Stimulated activated CD8-positive, alpha-beta memory T cell treated with anti-CD3 and anti-CD28 coated beads, Interleukin-4, amount 100 ng/mL, for 48 hours (primary cell): ENCODE data around the gene PPP1R10.

Experiments used
- DNase-seq: peaks from one replicate; pipeline ENCODE4 v3.0.0-alpha.2; 2020

The PPP1R10 gene

DNA sequence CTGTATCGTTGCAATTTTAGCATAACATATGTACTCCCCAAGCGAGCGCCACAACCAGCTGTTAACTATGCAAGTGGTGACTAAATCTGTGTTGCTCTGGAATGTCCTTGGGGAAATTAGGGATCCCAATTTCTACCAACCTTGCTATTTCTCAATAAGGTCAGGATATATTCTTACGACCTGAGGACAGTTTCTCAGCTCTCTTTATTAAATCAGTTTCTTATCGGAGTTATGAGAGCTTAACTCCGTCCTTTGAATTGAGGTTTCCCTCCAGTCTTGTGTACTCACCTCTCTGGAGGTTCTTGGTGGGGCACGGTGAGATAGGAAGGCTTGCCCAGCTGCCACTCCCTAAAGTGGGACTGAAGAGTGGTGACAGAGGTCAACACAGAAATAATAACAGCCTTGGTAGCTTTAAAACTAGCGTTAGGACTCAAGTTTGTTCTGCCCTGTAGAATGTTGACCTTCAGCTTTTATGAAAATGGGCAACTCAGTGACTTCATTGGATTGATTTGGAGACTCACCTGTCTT, 1.3 kb upstream of the PPP1R10 start:
- no peak for DNase-seq

DNA sequence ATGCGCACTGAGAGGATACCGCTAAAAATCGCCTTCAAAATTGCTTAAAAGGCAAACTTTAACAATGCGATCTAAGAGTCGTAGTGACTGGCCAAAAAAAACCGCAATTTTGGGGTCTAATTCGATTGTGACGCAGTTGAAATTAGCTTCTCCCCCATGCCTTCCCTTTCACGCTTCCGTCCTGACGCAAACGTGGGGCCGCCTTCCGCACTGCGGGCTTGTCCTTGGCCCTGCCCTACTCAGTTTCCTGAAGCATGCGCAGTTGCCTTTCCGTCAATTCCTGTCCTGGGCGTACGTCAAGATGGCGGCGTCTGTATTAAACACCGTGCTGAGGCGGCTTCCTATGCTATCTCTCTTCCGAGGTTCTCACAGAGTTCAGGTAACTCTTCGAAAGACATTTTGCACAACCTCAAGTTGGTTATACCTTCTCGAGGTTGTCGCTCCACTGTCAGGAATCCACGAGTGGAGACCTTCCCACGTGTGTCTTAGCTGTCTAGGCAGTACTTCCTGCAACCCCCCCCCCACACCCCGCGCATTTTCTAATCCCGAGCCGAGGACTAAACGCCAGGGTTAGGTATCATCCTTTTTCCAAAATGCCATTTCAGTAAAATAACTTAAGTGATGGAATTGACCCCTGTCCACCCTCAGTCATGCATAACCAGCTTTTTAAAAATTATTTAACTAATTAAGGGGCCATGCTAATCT, 674 bp upstream of the PPP1R10 start, which contains the start of gene MRPS18B:
Gene MRPS18B (plus strand): TSS at position 276 of the 705 bp plus-strand sequence. CDS start 26 bp downstream, at position 302.
- peak; percentile 97 for DNase-seq

DNA sequence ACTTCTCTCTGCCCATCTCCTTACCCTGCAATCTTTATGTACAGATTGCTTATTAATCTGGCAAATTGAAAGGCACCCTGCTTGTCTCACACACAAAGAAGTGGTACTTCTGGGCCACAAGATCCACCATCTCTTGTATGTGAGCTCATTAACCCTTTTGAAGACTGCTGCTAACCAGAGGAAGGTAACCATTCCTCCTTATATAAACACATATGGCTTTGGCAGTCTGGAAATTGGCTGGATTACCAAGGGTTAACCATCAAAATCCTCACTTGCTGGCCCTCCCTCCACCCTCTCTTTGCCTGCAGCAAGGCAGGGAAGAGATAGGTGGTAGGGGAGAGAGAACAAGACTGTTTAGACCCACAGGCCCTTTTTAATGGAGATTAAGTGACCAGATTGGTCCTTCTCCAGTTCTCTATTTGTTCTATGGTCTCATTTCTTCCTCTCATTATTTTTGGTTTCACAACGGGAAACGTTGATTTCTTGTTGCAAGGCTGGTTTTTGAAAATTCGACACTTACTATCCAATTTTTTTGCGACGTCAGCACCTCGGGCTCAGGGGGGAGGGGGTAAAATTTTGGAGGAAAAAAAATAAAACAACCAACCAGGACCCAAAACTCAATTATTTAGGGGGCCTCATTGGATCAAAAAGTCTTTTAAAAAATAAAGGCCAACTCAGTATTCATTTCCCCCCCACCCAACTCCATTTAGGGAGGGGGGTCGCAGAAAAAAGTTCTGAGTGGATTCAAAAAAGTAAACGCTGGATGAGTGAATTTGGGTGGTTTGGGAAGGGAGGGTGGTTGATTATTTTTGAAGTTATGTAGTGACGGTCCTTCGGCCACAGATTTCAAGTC, 859 bp downstream of the PPP1R10 start:
- DNase-seq = no peak

DNA sequence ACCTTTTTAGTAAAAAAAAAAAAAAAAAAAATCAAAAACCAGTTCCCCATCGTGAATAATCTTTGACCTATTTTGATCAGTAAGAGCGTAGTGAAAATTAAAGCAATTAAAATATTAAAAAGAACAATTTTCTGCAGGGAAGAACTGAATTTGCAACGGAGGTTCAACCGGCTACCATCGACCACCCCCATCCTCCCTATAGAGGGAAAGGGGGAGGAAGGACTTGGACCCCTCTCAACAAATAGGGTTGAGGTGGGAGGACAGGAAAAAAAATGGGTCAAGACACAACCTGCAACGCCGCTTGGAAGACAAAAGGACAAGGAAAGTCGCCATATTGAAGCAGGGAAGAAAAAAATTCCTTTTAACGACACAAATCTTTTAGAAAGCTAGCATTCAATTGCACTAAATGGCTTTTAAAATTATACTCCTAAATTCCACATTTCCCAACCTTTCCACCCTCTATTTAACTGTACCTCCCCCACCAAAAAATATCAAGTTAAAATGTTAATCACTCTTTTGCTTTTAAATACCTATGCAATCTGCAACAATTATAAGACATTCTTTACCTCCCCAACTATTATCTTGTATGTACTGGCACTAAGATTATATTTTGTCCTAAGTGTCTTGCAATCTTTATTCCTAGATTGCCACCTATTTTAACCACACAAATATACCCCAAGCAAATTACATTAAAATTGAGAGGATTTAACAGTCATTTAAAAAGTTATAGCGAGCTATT, 1.7 kb downstream of the PPP1R10 start:
- DNase-seq = peak; percentile 55

DNA sequence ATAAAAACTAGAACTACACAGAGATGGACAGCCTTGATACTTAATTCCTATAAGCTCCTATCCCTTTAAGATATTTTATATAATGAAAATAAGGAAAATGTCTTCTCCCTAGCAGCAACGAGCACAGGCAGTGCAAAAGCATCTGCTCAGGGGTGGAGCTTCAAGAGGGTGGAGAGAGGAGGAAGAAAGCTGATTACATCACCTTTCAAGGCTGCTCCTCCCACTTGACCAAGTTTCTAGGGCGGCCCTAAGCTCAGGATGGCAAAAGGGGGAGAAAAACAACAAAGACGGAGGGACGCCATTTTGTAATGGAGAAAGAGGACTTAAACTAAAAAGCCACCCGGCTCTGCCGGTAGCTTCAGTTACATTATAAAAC, 2.2 kb downstream of the PPP1R10 start:
- peak; percentile 82 for DNase-seq

DNA sequence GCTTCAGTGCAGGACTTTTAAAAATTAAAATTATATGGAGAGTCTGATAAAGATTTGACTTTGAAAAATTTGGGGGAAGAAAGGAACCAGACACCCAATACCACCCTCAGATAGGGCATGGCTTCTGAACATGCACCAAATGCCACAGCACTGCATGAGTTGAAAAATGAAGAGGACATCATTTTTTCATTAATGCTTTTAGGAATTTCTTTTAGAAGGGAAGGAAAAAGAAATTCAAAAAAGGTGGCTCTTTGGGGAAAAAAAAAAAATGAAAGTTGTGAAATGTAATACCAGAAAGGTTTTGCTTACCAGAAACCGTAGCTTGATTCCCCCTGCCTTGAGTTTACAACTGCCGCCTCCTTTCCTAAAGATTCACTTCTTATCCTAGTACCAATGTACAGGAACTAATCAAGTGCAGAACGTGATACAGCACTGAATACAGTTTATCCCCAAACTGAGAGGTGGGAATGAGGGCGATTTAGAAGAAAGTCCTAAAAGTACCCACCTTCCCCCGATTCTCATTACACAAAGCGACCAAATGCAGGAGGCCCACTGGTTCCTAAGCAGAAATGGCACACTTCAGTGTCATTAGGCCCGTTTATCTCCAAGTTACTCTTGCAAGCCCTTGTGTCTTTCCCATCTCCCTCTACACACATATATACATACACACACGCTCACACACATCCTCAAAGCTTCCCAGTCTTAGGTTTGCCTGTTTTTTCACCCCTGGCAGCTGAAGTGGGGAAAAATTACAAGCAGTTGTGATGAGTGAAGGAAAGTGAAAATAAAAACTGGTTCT, 2.8 kb downstream of the PPP1R10 start:
- DNase-seq = no peak

DNA sequence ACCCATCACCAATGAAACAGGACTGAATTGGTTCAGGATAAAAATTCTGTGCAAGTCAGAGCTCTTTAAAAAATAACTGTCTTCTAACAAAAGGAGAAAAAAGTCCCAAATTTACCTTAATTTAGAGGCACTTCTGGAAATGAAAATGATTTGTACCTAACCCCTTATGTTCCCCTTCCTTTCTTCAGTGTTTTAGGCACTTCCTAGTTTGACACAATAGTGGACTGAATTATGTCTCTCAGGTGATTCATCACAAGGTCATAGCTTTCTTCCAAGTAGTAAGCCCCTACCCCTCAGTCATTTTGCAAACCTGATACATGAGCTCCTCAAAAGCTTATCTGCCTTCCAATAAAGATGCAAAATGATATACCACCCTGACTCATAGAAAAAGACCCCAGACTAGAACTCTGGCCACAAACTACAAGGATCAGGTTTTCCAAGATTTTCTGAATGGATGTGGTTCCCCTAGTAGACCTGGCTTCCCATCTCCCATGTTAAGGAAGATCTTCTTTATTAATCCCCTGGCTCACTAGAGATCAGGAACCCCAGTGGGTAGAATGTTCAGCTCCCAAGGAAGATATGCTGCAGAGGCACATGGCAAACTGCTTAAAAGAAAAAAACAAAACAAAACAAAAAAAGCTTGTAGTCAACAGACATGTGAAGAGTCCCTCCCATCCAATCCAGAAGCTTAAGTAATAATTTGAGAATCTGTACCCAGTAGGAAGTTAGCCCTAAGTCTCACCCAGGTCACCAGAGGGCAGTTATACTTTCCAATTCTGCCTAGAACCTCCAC, 3.6 kb downstream of the PPP1R10 start:
- no peak for DNase-seq

DNA sequence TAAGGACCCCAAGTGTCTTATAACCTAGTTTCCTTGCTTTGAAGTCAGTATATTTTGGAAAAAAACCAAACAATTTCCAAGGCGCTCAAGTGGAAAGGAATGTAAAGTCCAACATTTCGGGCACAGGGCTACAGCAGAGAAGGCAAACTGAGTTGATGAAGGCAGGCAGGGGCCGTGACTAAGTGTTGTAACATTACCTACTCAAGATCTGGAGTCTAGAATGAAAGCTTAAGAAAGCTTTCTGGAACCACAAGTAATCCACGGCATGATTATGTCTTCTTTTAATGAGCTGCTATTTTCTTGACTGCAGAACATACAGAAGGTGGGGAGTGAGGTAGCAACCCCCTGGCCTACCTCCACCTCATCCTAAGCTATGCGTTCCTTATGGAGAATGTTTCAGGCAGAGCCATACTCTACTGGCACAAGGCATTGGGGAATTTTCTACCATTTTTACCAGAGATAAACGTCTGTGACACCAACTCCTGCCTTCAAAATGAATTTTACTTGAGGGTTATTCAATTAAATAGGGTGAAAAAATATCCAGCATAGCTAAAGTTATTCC, 4.3 kb downstream of the PPP1R10 start:
- no peak for DNase-seq

DNA sequence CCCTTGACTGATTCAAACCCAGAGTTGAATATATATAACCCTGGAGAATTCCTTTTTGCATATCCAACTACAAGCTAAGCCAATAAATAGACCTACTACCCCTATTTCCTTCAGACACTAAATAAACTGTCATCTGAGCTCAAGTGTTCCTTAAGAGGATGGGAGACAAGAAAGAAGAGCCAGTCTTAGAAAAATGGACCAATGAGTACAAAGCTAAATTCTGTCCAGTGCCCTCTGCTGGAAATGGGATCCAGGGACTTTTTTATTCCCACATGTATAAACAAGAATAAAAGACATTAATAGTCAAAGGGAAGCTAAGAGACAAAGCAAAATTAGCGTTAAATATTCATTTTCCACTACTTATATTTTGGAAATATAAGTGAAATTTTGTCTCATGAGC, 4.8 kb downstream of the PPP1R10 start:
- DNase-seq = no peak

DNA sequence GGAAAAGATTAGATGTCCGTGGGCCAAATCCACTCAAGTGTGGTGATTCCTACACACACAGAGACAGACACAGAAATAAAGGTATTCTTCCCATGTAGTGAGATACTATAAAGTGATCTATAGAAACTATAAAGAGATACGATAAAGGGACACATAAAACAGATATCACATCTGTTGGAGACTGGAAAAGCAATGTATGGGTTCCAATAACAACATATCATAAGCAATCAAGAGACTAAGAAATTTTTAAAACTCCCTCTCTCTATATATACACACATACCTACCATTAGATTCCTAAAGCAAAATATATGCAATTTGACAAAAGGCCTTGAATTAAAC, 5.2 kb downstream of the PPP1R10 start:
- no peak for DNase-seq

DNA sequence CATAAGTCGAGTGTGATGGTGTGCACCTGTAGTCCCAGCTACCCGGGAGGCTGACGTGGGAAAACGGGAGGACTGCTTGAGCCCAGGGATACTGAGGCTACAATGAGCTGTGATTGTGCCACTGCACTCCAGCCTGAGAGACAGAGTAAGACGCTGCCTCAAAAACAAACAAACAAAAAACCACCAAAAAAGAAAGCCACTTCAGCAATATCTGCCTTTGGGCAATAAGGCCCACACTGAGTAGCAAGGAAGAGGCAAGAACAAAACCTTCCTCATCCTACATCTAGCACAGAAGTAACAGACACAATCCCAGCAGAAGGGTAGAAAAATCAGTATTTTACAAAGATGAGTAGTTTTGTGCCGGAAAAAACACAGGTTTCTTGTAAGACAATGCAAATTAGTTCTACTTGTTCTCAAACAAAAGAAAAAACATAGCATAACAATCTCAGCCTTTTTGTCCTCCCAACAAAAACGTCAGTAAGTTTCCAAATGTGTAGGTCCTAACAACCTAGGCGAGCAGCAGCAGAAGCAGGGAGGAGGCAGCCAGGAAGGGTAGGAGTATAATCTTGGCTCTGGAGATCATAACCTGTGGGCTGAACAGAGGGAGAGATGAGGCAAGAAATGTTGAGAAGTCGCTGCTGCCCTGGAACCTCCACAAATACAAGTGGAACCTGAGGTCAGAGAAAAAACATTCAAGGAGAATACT, 5.7 kb downstream of the PPP1R10 start:
- no peak for DNase-seq

DNA sequence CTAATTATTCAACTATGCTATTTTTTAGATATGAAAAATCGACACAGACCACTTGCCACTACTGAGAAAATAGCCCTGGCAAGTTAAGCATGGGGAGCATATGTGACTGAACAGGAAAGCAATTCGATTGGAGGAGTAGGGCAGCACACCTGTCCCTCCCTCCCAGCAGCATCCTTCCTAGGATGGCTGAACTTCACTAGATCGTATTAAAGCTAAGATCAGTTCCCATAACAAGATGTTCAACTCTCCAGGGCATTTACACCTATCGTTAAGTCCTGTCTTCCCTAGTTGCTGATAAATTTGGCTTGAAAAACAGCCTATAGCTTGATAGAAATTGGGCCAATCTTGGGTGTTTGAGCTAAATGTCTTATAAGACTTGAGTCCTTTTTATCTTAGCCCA, 7.0 kb downstream of the PPP1R10 start:
- DNase-seq = no peak

DNA sequence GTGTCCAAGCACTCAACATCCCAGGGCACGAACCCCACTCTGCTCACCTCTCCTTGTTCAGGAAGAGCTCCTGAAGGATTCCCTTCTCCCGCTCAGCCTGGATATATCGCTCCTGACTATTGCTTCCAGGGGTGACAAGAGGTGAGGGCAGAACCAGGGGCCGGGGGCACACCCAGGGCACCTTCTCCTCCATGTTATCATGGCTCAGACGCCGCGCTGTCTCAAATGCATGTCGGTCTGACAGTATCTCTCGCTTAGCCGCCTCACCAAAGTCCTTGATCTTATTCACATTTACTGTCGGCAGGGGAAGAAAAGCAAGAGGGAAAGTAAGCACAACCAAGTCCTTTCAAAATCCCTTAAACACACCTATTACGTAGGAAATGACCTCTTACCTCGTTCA, 13.1 kb downstream of the PPP1R10 start:
- no peak for DNase-seq

DNA sequence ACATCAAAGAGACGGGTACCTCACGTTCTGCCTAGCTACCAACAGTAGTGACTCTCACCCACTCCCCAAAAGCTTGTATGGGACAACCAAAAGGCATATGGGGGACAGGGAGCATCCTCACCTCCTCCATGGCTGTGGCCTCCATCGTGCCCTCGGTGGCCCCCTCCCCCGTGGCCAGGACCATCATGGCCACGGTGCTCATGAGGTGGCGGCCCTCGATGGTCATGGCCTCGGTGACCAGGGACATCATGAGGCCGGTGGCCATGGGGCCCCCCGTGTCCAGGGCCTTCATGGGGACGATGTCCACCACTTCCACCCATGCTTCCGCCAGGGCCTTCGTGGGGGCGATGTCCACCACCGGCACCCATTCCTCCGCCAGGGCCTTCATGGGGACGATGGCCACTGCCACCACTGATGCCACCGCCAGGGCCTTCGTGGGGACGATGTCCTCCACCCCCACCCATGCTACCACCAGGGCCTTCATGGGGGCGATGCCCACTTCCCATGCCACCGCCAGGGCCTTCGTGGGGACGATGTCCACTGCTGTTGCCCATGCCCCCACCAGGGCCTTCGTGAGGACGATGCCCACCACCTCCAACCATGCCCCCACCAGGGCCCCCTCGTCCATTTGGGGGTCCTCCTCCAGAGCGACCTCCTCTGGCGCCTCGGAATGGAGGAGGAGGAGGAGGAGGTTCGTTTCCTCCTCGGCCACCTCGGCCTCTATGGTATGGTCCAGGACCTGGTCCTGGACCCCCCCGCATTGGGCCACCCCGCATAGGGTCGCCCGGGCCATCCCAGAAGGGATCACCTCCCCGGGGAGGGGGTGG, 15.0 kb downstream of the PPP1R10 start:
- DNase-seq = no peak

DNA sequence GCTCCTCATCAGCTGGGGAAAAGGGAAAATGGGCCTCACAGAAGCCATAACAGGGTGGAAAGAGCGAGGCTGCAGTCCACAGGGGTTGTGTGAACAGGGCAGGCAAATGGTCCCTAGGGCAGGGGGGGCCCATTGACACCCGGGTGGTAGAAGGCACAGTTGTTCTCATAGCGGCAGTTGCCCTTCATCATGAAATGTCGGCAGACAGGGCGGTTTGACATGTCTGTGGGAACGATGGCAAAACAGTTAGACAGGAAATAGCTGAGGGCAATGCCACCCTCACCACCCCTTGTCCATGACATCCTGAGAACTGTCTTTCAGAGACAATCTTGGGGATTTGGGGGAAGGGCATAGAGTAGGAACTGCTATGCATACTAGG, 15.6 kb downstream of the PPP1R10 start:
- DNase-seq = no peak

DNA sequence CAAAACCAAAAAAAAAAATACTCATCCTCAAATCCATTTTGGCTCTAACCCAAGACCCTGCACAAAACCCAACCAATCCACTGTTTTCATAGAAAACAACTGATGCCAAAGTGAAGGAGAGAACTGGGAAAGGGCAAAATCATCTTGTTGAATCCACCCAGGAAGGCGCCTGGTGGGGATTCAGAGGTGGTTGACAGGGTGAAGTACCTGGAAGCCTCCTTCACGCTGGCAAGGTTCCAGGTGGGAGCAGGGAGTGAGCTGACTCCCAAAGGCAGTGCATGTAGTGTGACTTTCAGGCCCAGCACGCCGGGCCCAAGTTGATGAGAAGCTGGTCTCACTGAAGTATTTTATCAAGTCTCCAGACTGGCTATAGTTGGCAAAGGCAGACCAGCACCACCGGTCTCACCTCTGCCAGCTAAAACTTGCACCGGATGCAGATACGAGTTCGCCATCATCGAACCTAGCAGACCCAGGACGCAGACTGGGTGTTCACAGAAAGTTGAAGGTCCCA, 16.5 kb downstream of the PPP1R10 start:
- DNase-seq = no peak

DNA sequence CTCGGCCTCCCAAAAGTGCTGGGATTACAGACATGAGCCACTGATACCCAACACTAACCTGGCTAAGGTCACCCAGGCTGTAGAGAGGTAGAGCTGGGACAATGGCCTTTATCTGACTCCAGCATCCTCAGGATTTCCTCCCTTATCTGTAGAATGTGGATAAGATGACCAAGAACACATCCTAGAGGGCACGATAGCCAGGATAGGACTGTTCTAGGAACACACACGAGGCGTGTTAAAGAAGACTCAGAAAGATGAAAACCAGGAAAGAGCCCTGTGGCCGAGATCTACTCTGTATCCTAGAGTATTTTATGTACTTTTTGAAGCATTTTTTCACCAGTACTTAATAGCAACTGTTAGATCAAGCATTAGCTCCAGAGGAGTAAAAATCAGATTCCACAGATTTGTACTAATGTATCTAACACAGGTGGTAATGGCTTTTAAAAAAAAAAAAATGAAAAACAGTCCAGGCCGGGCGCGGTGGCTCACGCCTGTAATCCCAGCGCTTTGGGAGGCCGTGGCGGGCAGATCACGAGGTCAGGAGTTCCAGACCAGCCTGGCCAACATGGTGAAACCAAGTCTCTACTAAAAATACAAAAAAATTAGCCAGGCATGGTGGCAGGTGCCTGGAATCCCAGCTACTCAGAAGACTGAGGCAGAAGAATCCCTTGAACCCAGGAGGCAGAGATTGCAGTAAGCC, 17.3 kb downstream of the PPP1R10 start:
- DNase-seq = no peak

DNA sequence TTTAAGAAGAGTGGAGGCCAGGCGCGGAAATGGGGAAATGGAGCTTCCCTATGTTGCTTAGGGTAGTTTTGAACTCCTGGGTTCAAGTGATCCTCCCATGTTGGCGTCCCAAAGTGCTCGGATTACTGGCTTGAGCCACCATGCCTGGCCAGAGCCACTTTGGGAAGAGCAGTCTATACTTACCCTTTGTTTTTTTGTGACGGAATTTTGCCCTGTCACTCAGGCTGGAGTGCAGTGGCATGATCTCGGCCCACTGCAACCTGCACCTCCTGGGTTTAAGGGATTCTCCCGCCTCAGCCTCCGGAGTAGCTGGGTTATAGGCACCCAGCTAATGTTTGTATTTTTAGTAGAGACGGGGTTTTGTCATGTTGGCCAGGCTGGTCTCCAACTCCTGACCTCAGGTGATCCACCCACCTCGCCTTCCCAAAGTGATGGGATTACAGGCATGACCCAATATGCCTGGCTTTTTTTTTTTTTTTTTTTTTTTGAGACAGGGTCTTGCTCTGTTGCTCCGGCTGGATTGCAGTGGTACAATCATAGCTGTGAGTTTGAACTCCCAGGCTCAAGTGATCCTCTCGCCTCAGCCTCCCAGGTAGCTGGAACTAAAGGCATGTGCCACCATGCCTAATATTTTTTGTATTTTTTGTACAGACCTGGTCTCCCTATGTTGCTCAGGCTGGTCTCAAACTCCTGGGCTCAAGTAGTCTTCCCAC, 18.0 kb downstream of the PPP1R10 start:
- DNase-seq = no peak
